Measurements from ENCODE around the gene SGCA. TPM values are rescaled to one million over a fixed set of nuclear protein-coding genes. Genes with fewer than 3 reads are reported as not detected.

SGCA gene
- total RNA-seq, 1 experiment from 2014 or later = 0.24 TPM

- H2AK5ac ChIP-seq (ENCODE audit: insufficient read length, low read length) = no peak overlapping the region
- H3K9me3 ChIP-seq (ENCODE audit: control insufficient read depth, low read depth, low read length) = no peaks in the 10 kb centered on the region
- no peak overlapping the region for H4K5ac ChIP-seq (ENCODE audit: insufficient read length, low read depth, low read length)
- H3K9ac ChIP-seq (ENCODE audit: extremely low read depth, insufficient read length, low read length) = no peak overlapping the region
- peaks cover 12% of the 10 kb centered on the region for H3K27me3 Mint-ChIP-seq (ENCODE audit: low read depth)
- H3K27me3 ChIP-seq (ENCODE audit: insufficient read depth, low read length) = no peaks in the 10 kb centered on the region
- no peak overlapping the region for H3K14ac ChIP-seq (ENCODE audit: insufficient read depth, low read length)
- H3K9me3 Mint-ChIP-seq = no peaks in the 10 kb centered on the region; a peak in 2 of 5 replicates
- no CpG with 5 or more reads among the region's 9 CpGs for WGBS (ENCODE audit: extremely low coverage, insufficient read length, low lambda C conversion rate)
- no peak overlapping the region for H3K27ac ChIP-seq (ENCODE audit: insufficient read length, low read depth, low read length)
- H2BK15ac ChIP-seq (ENCODE audit: low read depth, low read length) = no peak overlapping the region
- H2BK20ac ChIP-seq (ENCODE audit: low read depth, low read length, poor library complexity, severe bottlenecking) = no peak overlapping the region
- H2AFZ ChIP-seq (ENCODE audit: low read length) = no peak overlapping the region
- H3K23ac ChIP-seq (ENCODE audit: insufficient read length, low read depth, low read length) = no peak overlapping the region
- H2BK120ac ChIP-seq (ENCODE audit: low read depth, low read length, poor library complexity, severe bottlenecking) = no peak overlapping the region
- H3K79me1 ChIP-seq (ENCODE audit: insufficient read depth, low read depth, low read length, poor library complexity, severe bottlenecking) = no peaks in the 10 kb centered on the region
- H3K4me3 Mint-ChIP-seq = no peak overlapping the region; a peak in 1 of 5 replicates
- H3T11ph ChIP-seq (ENCODE audit: low read length) = no peak overlapping the region
- H4K20me1 ChIP-seq (ENCODE audit: control insufficient read depth, insufficient read depth, insufficient read length) = no peaks in the 10 kb centered on the region
- no peak overlapping the region for H2BK5ac ChIP-seq (ENCODE audit: insufficient read length, low read length)
- H2BK12ac ChIP-seq (ENCODE audit: insufficient read length, low read depth, low read length) = no peak overlapping the region
- no peak overlapping the region for H3K4me2 ChIP-seq (ENCODE audit: insufficient read depth, insufficient read length, low read length)
- H3K4me1 ChIP-seq (ENCODE audit: insufficient read depth, low read length) = peaks cover 15% of the 10 kb centered on the region; the same call in 1 of the 2 replicates
- no peak overlapping the region for H3K4ac ChIP-seq (ENCODE audit: low read depth, low read length)
- no peak overlapping the region for H4K91ac ChIP-seq (ENCODE audit: insufficient read length, low read depth, low read length)
- peaks cover 47 to 58% of the 10 kb centered on the region in 2 experiments for H3K4me1 Mint-ChIP-seq
- no peak overlapping the region for H3K56ac ChIP-seq (ENCODE audit: insufficient read length, low read depth, low read length)
- no peaks in the 10 kb centered on the region for H3K79me2 ChIP-seq (ENCODE audit: insufficient read depth, low read length)
- H3K36me3 Mint-ChIP-seq (ENCODE audit: insufficient read depth in 1 of 3, low read depth in 3 of 3) = no peaks in the 10 kb centered on the region; a peak in 1 of 7 replicates
- no peak overlapping the region for H3K18ac ChIP-seq (ENCODE audit: insufficient read length, low read depth, low read length)
- peak; percentile 47; the same call in 2 of the 3 replicates for TF ChIP-seq CTCF (conservative IDR thresholded peaks at IDR 0.05)
- no peak overlapping the region for H4K8ac ChIP-seq (replicated peaks; ENCODE audit: insufficient read length, low read depth, low read length)
- peak overlapping the region; percentile 2 to 66 (median 6); a peak in 2 of 7 replicates for H3K27ac Mint-ChIP-seq
- peak; percentile 86 for DNase-seq
- no peaks in the 10 kb centered on the region for H3K23me2 ChIP-seq (ENCODE audit: insufficient read length, low read depth, low read length, poor library complexity, severe bottlenecking)
These were observed 47.5 kb downstream of the SGCA start for GRCh38 chr17:50213026-50214022.

Data from H9 (cell line).